Esophagus muscularis mucosa (tissue), 3 donors: ENCODE results near the gene ASCL2.

Source experiments
- POLR2AphosphoS5 ChIP-seq, 2 donors: sonication (generic); formaldehyde crosslinking; IDR thresholded peaks; one replicate each; pipeline ENCODE4 v1.6.1; 2017; ENCODE audit warnings: antibody characterized with exemption in 2 of 2
- TF ChIP-seq, protein P1 (sequence below), 3 experiments: fragments of 200-600 bp in 2 of 3; fragments of 450-650 bp in 1 of 3; sonication (generic) in 2 of 3; IDR thresholded peaks; one replicate each; pipeline ENCODE4 v1.5.1; 2017 to 2019; ENCODE audit warnings: antibody characterized with exemption in 3 of 3, mild to moderate bottlenecking in 2 of 3, moderate library complexity in 1 of 3

- TF ChIP-seq, protein P1, sequence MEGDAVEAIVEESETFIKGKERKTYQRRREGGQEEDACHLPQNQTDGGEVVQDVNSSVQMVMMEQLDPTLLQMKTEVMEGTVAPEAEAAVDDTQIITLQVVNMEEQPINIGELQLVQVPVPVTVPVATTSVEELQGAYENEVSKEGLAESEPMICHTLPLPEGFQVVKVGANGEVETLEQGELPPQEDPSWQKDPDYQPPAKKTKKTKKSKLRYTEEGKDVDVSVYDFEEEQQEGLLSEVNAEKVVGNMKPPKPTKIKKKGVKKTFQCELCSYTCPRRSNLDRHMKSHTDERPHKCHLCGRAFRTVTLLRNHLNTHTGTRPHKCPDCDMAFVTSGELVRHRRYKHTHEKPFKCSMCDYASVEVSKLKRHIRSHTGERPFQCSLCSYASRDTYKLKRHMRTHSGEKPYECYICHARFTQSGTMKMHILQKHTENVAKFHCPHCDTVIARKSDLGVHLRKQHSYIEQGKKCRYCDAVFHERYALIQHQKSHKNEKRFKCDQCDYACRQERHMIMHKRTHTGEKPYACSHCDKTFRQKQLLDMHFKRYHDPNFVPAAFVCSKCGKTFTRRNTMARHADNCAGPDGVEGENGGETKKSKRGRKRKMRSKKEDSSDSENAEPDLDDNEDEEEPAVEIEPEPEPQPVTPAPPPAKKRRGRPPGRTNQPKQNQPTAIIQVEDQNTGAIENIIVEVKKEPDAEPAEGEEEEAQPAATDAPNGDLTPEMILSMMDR (IDR thresholded peaks at IDR 0.05), result no peak
- TF ChIP-seq POLR2AphosphoS5 (IDR thresholded peaks at IDR 0.05), result peak in 1 of 2 donors; percentile 31
Observed at GRCh38 chr11:2312232-2313042, 42.0 kb upstream of the ASCL2 start.
